Right lobe of liver (tissue), 6 donors: ENCODE results near the gene CCK. TPM values are rescaled to one million over a fixed set of nuclear protein-coding genes. Genes with fewer than 3 reads are reported as not detected.
A peak's percentile ranks its signal among the peaks of the same experiment; 100 is the strongest.

Source experiments
- ATAC-seq, 4 donors: fragments of 200-7000 bp; cut with Tn5 transposase; one replicate each; pipeline ENCODE4 v1.9.1; 2020; ENCODE audit warnings: mild to moderate bottlenecking in 4 of 4, moderate library complexity in 4 of 4
- DNase-seq, 3 donors: peaks; one replicate each; pipeline ENCODE4 v3.0.0-alpha.2; 2020
- H3K27ac ChIP-seq, 3 donors: fragments of 200-600 bp; one replicate each; pipeline ENCODE4 v1.8.0; 2022
- H3K27me3 ChIP-seq, 2 donors: fragments of 200-600 bp; one replicate each; pipeline ENCODE4 v1.8.0; 2022
- H3K36me3 ChIP-seq, 4 donors: fragments of 200-600 bp; sonication (generic) in 1 of 4; one replicate each; pipeline versions ENCODE4 v1.5.1 to v1.8.0; 2017 to 2022; ENCODE audit warnings: control low read depth in 1 of 4
- H3K4me1 ChIP-seq, 4 donors: fragments of 200-600 bp; sonication (generic) in 1 of 4; one replicate each; pipeline versions ENCODE4 v1.5.1 to v1.8.0; 2017 to 2022; ENCODE audit warnings: control low read depth in 1 of 4
- H3K4me3 ChIP-seq, 3 donors: fragments of 200-600 bp; one replicate each; pipeline ENCODE4 v1.8.0; 2022
- H3K9me3 ChIP-seq, 4 donors: fragments of 200-600 bp; sonication (generic) in 1 of 4; one replicate each; pipeline versions ENCODE4 v1.5.1 to v1.8.0; 2017 to 2022; ENCODE audit warnings: control low read depth in 1 of 4
- POLR2A ChIP-seq: fragments of 450-650 bp; IDR thresholded peaks from one replicate; pipeline ENCODE4 v1.6.1; 2017; ENCODE audit warnings: antibody characterized with exemption, mild to moderate bottlenecking
- WGBS: methylation state at CpG from one replicate; pipeline ENCODE4 v1.1.6; 2018; ENCODE audit warnings: low coverage, low lambda C conversion rate; ENCODE audit not compliant: insufficient coverage; ENCODE audit errors: missing lambda C conversion rate; 5-methylcytosine and 5-hydroxymethylcytosine counted together
- intact Hi-C, 2 donors: fragments of 100-400 bp; cut with DNase I; formaldehyde crosslinking; loops; one replicate each; pipeline versions ENCODE4 v1.11.2 to v1.14.1; 2022
- total RNA-seq, 6 experiments: library from RNA; depleted of rRNA in 2 of 6; stranded (reverse); fragments of >200 nt in 2 of 6; fragmentation: NEBNext Ultra II Directional in 3 of 6; extraction: Animal tissue kit (Norgen Biotek cat#: 25700) in 3 of 6; gene quantifications; one replicate each; pipeline versions ENCODE4 v1.1.0 to v1.2.4, GENCODE V29; 2016 to 2023
- TF ChIP-seq, protein P1 (sequence below), 4 donors: fragments of 200-600 bp in 3 of 4; fragments of 450-650 bp in 1 of 4; IDR thresholded peaks; one replicate each; pipeline versions ENCODE4 v1.5.1 to v1.8.0; 2016 to 2022; ENCODE audit warnings: antibody characterized with exemption in 4 of 4, mild to moderate bottlenecking in 2 of 4
- donor health status: DM: no; HTN: yes; CAD: no.
- donor health status: DM: no; HTN: no; CAD: no.
- donor health status: DM: no; HTN: no; CAD: no.
- donor health status: DM: no; HTN: yes; CAD: no.
- donor health status: DM: no; HTN: yes; CAD: no.

Gene CCK
- total RNA-seq, 6 experiments from 2014 or later = not detected

DNA sequence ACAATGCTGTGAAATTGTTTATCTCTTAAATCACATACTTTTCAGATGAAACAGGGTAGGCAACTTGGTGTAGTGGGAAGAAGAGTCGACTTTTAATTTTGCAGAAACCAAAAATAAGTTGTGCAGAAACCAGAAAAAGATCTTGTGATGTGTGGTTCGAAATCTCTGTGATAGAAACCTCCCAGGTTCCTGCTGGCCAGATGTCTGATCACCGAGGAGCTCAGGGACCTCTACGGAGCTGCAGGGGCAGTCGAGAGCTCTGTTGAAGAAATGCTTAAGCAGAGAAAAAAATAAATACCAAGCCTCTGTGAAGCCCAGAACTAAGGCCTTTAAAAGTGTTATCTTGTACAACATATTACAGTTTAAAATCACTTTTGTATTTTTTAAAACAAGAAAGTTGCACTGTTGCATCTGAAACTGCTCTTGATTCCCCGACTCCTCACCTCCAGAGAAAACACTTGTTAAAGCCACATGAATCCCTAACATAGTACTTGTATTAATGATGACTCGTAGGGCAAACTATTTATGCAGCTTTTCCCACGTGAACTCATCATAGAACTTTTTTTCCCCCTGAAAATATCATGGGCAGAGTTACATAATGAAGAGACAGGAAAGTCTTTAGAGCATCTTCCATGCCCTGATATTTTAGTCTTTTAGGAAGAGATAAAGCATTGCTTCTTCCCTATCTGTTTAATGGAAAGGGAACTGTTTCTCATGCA is 51.3 kb downstream of the CCK start:
- no peak overlapping the region for H3K27ac ChIP-seq
- TF ChIP-seq POLR2A = no peak
- TF ChIP-seq, protein P1, sequence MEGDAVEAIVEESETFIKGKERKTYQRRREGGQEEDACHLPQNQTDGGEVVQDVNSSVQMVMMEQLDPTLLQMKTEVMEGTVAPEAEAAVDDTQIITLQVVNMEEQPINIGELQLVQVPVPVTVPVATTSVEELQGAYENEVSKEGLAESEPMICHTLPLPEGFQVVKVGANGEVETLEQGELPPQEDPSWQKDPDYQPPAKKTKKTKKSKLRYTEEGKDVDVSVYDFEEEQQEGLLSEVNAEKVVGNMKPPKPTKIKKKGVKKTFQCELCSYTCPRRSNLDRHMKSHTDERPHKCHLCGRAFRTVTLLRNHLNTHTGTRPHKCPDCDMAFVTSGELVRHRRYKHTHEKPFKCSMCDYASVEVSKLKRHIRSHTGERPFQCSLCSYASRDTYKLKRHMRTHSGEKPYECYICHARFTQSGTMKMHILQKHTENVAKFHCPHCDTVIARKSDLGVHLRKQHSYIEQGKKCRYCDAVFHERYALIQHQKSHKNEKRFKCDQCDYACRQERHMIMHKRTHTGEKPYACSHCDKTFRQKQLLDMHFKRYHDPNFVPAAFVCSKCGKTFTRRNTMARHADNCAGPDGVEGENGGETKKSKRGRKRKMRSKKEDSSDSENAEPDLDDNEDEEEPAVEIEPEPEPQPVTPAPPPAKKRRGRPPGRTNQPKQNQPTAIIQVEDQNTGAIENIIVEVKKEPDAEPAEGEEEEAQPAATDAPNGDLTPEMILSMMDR (IDR thresholded peaks at IDR 0.05) = no peak
- H3K36me3 ChIP-seq = peaks cover 0 to 12% (median 2%) of the 10 kb centered on the region in 4 donors
- no peaks in the 10 kb centered on the region for H3K4me1 ChIP-seq
- ATAC-seq (no peak), DNase-seq (no peak)
- intact Hi-C loops = no loop called here
- no peaks in the 10 kb centered on the region for H3K27me3 ChIP-seq
- H3K4me3 ChIP-seq = no peak overlapping the region
- 80% methylated on average over 8 of the region's 8 CpGs for WGBS
- H3K9me3 ChIP-seq = no peaks in the 10 kb centered on the region

DNA sequence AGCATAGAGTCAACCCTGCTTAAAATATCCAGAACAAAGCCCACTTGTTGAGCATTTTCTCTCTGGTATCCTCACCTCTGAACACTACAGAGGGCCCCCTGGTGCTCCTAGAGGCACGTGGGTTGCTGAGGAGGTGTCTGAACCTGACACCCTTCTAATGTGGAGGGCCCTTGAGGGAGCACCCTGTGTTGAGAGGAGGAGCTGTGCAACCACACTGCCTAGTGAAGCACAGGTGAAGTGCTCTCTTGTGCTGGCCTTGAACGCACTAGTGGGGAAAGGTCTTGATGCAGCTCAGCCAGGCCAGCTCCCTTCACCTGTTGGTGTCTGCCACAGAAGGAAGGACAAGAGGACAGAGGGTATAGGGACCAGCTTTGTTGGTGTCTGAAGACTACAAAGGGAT is 51.9 kb downstream of the CCK start:
- WGBS = no CpG with 5 or more reads among the region's 2 CpGs
- no peak for ATAC-seq
- Histone ChIP-seq H3K27me3 (no peaks in the 10 kb centered on the region), H3K4me1 (no peaks in the 10 kb centered on the region), H3K4me3 (no peak overlapping the region), H3K36me3 (peaks cover 0 to 15% (median 2%) of the 10 kb centered on the region in 4 donors), H3K27ac (no peak overlapping the region), H3K9me3 (no peaks in the 10 kb centered on the region)
- TF ChIP-seq POLR2A = no peak
- TF ChIP-seq, protein P1 (IDR thresholded peaks at IDR 0.05) = no peak
- intact Hi-C loops = no loop called here
- no peak for DNase-seq

DNA sequence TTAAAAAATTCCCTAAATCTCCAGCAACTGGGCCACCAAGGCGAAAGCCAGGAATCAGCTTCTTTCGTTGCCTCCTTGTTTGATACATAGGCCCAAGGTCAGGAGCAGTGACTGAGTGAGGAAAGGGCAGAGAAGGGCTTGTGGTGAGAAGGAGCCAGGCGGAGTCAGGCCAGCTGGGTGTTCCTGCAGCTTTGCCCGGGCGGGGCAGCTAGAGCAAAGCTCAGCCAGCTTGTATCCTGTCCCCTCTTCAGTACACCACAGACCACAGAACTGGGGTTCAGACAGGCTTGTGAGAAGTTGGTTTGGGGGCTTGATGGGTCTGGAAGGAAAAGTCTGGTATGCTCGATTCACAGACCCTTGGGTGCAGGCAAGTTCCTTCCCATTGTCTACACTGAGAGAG is 52.6 kb downstream of the CCK start:
- Histone ChIP-seq H3K4me1 (no peaks in the 10 kb centered on the region), H3K27ac (no peak overlapping the region), H3K4me3 (no peak overlapping the region), H3K27me3 (no peaks in the 10 kb centered on the region), H3K9me3 (no peaks in the 10 kb centered on the region), H3K36me3 (peaks cover 0 to 15% (median 2%) of the 10 kb centered on the region in 4 donors)
- ATAC-seq (peak in 1 of 4 donors; percentile 19), DNase-seq (no peak)
- 92% methylated on average over 6 of the region's 6 CpGs for WGBS
- intact Hi-C loops = no loop called here
- TF ChIP-seq, protein P1 (IDR thresholded peaks at IDR 0.05) = no peak
- TF ChIP-seq POLR2A = no peak

DNA sequence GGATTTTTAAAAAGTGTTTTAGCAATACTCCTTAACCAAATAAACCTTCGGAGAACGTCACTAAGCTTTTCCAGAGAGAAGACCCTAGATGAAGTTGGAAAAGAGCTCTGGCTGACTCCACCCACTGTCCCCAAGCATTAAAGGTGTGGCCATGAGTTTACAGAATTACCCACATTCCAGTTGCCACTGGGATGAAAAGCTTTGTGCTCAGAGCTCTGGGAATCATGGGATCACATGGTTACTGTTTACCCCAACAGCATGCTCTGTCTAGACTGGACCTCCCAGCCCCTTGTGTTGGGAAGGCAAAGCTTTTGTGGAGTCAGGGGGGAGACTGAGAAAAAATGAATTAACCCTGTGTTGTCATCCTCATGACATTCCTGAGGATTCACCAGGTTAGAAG is 55.3 kb downstream of the CCK start:
- no peak overlapping the region for H3K4me3 ChIP-seq
- intact Hi-C loops = no loop called here
- no peaks in the 10 kb centered on the region for H3K27me3 ChIP-seq
- DNase-seq (no peak), ATAC-seq (no peak)
- no peak for TF ChIP-seq POLR2A
- TF ChIP-seq, protein P1 (IDR thresholded peaks at IDR 0.05) = no peak
- H3K4me1 ChIP-seq = no peaks in the 10 kb centered on the region
- peaks cover 0 to 15% (median 2%) of the 10 kb centered on the region in 4 donors for H3K36me3 ChIP-seq
- 68% methylated on average over 2 of the region's 2 CpGs for WGBS
- no peak overlapping the region for H3K27ac ChIP-seq
- H3K9me3 ChIP-seq = no peaks in the 10 kb centered on the region
